BJ (cell line): ENCODE data around the gene ACSF2. TPM values are rescaled to one million over a fixed set of nuclear protein-coding genes. Genes with fewer than 3 reads are reported as not detected.

Source experiments
- CTCF ChIA-PET: fragments of 350-600 bp; formaldehyde crosslinking; extraction: SDS; loops from one replicate; lab custom pipeline; 2021; ENCODE audit warnings: antibody characterized with exemption, inconsistent platforms; lab: Yijun Ruan, JAX
- POLR2A ChIA-PET: fragments of 300-600 bp; sonication (Branson Sonifier 250); formaldehyde crosslinking; extraction: SDS; loops from one replicate; lab custom pipeline; 2021; ENCODE audit warnings: antibody characterized with exemption; lab: Charles Lee
- DNase-seq: peaks from one replicate; pipeline ENCODE4 v3.0.0-alpha.2; 2011; ENCODE audit warnings: low read depth
- H3K27me3 ChIP-seq: 2 replicates; pipeline ENCODE4 v1.6.0; 2011; ENCODE audit warnings: low read length; ENCODE audit not compliant: control insufficient read depth, insufficient read depth
- H3K36me3 ChIP-seq: 2 replicates; pipeline ENCODE4 v1.5.1; 2011; ENCODE audit warnings: low read length; ENCODE audit not compliant: control insufficient read depth, insufficient read depth
- H3K4me3 ChIP-seq: 2 replicates; pipeline ENCODE4 v1.5.1; 2011; ENCODE audit warnings: low read depth, mild to moderate bottlenecking, control low read depth, low read length
- CTCF ChIP-seq: IDR thresholded peaks from 2 replicates; pipeline ENCODE4 v1.5.1; 2011; ENCODE audit warnings: low read depth, mild to moderate bottlenecking, control low read depth, inconsistent platforms, low read length, moderate library complexity; ENCODE audit not compliant: insufficient read depth
- polyA plus RNA-seq: library from polyadenylated mRNA; depleted of rRNA; stranded (reverse); fragments of >200 nt; gene quantifications from 2 replicates; pipeline ENCODE4 v1.2.3, GENCODE V29; 2011

ACSF2 gene
- polyA plus RNA-seq, 1 experiment, result 25.4 TPM

- TF ChIP-seq CTCF, result no peak
- H3K27me3 ChIP-seq, result peaks cover 2% of the 10 kb centered on the region; the same call in 1 of the 2 replicates
- POLR2A ChIA-PET, result no interaction called here
- CTCF ChIA-PET, result interaction anchor here (0.6 to 2.6 kb wide), 6 partner anchors 9 to 242 kb away, joined by 3 to 19 read pairs (median 4); partner anchors contain the start of genes CHAD and LRRC59
- H3K4me3 ChIP-seq, result no peak overlapping the region
- no peaks in the 10 kb centered on the region; the same call in 1 of the 2 replicates for H3K36me3 ChIP-seq
- DNase-seq, result no peak
Observed at GRCh38 chr17:50476545-50477315, 50.7 kb downstream of the ACSF2 start.

- ChIA-PET CTCF (interaction anchor here (0.7 to 2.6 kb wide), 10 partner anchors 10 to 116 kb away, joined by 3 to 27 read pairs (median 4); partner anchors contain the start of genes CHAD and LRRC59), POLR2A (no interaction called here)
- H3K4me3 ChIP-seq, result no peak overlapping the region; the same call in 1 of the 2 replicates
- H3K27me3 ChIP-seq, result peaks cover 2% of the 10 kb centered on the region; the same call in 1 of the 2 replicates
- H3K36me3 ChIP-seq, result no peaks in the 10 kb centered on the region; the same call in 1 of the 2 replicates
- no peak for TF ChIP-seq CTCF
- DNase-seq, result no peak
Observed at GRCh38 chr17:50477976-50478375, 52.0 kb downstream of the ACSF2 start.

GRCh38 chr17:50478391-50479381 lies 52.7 kb downstream of the ACSF2 start, which contains the start of gene RSAD1:
TSS of gene RSAD1 (plus strand) at chr17:50478860. CDS start at chr17:50478885, 25 bp downstream.
- H3K36me3 ChIP-seq, result peaks cover 4% of the 10 kb centered on the region
- TF ChIP-seq CTCF, result peak; percentile 53
- ChIA-PET POLR2A (interaction anchor here (0.6 kb wide), 1 partner anchor 222 kb away, joined by 3 read pairs; no protein-coding TSS in a partner anchor), CTCF (interaction anchor here (0.5 to 2.6 kb wide), 37 partner anchors 8 to 246 kb away, joined by 3 to 27 read pairs (median 4); partner anchors contain the start of genes CHAD, EPN3 and LRRC59)
- H3K4me3 ChIP-seq, result peak within 1 kb of the TSS; percentile 55
- DNase-seq, result no peak
- peaks cover 2% of the 10 kb centered on the region; the same call in 1 of the 2 replicates for H3K27me3 ChIP-seq

GRCh38 chr17:50479522-50480141 lies 53.6 kb downstream of the ACSF2 start:
- ChIA-PET POLR2A (interaction anchor here (0.5 to 0.6 kb wide), 2 partner anchors 221 to 276 kb away, joined by 3 read pairs; no protein-coding TSS in a partner anchor), CTCF (interaction anchor here (0.5 to 2.6 kb wide), 32 partner anchors 9 to 245 kb away, joined by 3 to 27 read pairs (median 4); partner anchors contain the start of genes CHAD, EPN3 and LRRC59)
- H3K4me3 ChIP-seq, result peak overlapping the region; percentile 55
- H3K27me3 ChIP-seq, result peaks cover 2% of the 10 kb centered on the region; the same call in 1 of the 2 replicates
- TF ChIP-seq CTCF, result peak; percentile 66
- H3K36me3 ChIP-seq, result peaks cover 7% of the 10 kb centered on the region
- no peak for DNase-seq
